Liver (tissue), 9 donors: Measurements from ENCODE around the gene CCDC71. TPM values are rescaled to one million over a fixed set of nuclear protein-coding genes. Genes with fewer than 3 reads are reported as not detected.

Experiments used
- DNase-seq: peaks from one replicate; pipeline ENCODE4 v3.0.0-alpha.2; 2017; ENCODE audit warnings: low spot score
- H3K27ac ChIP-seq, 2 donors: one replicate each; pipeline ENCODE4 v1.7.0; 2013; ENCODE audit warnings: inconsistent platforms in 2 of 2, low read length in 2 of 2, control low read depth in 1 of 2, low read depth in 1 of 2, mild to moderate bottlenecking in 1 of 2
- H3K27me3 ChIP-seq, 4 donors: one replicate each; pipeline versions ENCODE4 v1.6.1 to v1.7.0; 2013; ENCODE audit warnings: low read length in 3 of 4, inconsistent platforms in 1 of 4, mild to moderate bottlenecking in 1 of 4, moderate library complexity in 1 of 4; ENCODE audit not compliant: control insufficient read depth in 4 of 4, insufficient read depth in 4 of 4
- H3K36me3 ChIP-seq, 4 donors: one replicate each; pipeline versions ENCODE4 v1.6.1 to v1.7.0; 2013; ENCODE audit warnings: low read length in 3 of 4, mild to moderate bottlenecking in 3 of 4, low read depth in 1 of 4, moderate library complexity in 1 of 4; ENCODE audit not compliant: control insufficient read depth in 4 of 4, insufficient read depth in 3 of 4
- H3K4me1 ChIP-seq, 4 donors: one replicate each; pipeline versions ENCODE4 v1.6.1 to v1.7.0; 2013; ENCODE audit warnings: low read length in 3 of 4, mild to moderate bottlenecking in 3 of 4, moderate library complexity in 1 of 4; ENCODE audit not compliant: control insufficient read depth in 4 of 4, insufficient read depth in 4 of 4
- H3K4me3 ChIP-seq, 3 donors: one replicate each; pipeline versions ENCODE4 v1.6.1 to v1.7.0; 2013; ENCODE audit warnings: low read length in 3 of 3, control low read depth in 1 of 3, low read depth in 1 of 3, mild to moderate bottlenecking in 1 of 3
- H3K9ac ChIP-seq, 2 donors: one replicate each; pipeline ENCODE4 v1.7.0; 2013; ENCODE audit warnings: low read length in 2 of 2, mild to moderate bottlenecking in 2 of 2, moderate library complexity in 2 of 2, control low read depth in 1 of 2, low read depth in 1 of 2
- H3K9me3 ChIP-seq, 4 donors: one replicate each; pipeline versions ENCODE4 v1.6.1 to v1.7.0; 2013; ENCODE audit warnings: low read length in 3 of 4; ENCODE audit not compliant: control insufficient read depth in 4 of 4
- FOXA2 ChIP-seq: IDR thresholded peaks from 2 replicates; pipeline ENCODE4 v1.6.1; 2016; ENCODE audit warnings: antibody characterized with exemption
- HNF4A ChIP-seq, 2 donors: conservative IDR thresholded peaks; 2 replicates each; pipeline ENCODE4 v1.6.1; 2016; ENCODE audit warnings: antibody characterized with exemption in 2 of 2, mild to moderate bottlenecking in 2 of 2
- RAD21 ChIP-seq, 2 donors: IDR thresholded peaks; 2 replicates each; pipeline ENCODE4 v1.6.1; 2016; ENCODE audit warnings: antibody characterized with exemption in 2 of 2, mild to moderate bottlenecking in 2 of 2
- TAF1 ChIP-seq: conservative IDR thresholded peaks from 2 replicates; pipeline ENCODE4 v1.6.1; 2016; ENCODE audit warnings: antibody characterized with exemption, mild to moderate bottlenecking
- YY1 ChIP-seq: IDR thresholded peaks from 2 replicates; pipeline ENCODE4 v1.6.1; 2016; ENCODE audit warnings: antibody characterized with exemption, mild to moderate bottlenecking
- WGBS: extraction: QIAGEN DNeasy Blood & Tissue Kit; methylation state at CpG from one replicate; pipeline ENCODE4 v1.1.7; 2013; 5-methylcytosine and 5-hydroxymethylcytosine counted together
- polyA plus RNA-seq, 2 donors: library from polyadenylated mRNA; stranded (reverse) in 1 of 2; unstranded in 1 of 2; fragments of 200-250 nt in 1 of 2; fragments of >200 nt in 1 of 2; fragmentation: Nextera tagmentation in 1 of 2; extraction: Ambion mirVana in 1 of 2; gene quantifications; one replicate each; pipeline versions ENCODE4 v1.2.1 to v1.2.3, GENCODE V29; 2013 to 2015
- total RNA-seq, 2 donors: library from RNA; depleted of rRNA; stranded (reverse); fragments of >200 nt; gene quantifications; one replicate each; pipeline ENCODE4 v1.2.3, GENCODE V29; 2014
- TF ChIP-seq, protein P1 (sequence below): IDR thresholded peaks from 2 replicates; pipeline ENCODE4 v1.6.1; 2016; ENCODE audit warnings: antibody characterized with exemption
- TF ChIP-seq, protein P2 (sequence below): IDR thresholded peaks from 2 replicates; pipeline ENCODE4 v1.6.1; 2016; ENCODE audit warnings: antibody characterized with exemption, mild to moderate bottlenecking
- donor health status: healthy.
- donor health status: healthy.
- donor health status: healthy.
- donor health status: healthy.
- donor health status: healthy.

The CCDC71 gene
- total and polyA plus RNA-seq, 4 donors: 1.1 to 10.7 (median 8.2) TPM

DNA sequence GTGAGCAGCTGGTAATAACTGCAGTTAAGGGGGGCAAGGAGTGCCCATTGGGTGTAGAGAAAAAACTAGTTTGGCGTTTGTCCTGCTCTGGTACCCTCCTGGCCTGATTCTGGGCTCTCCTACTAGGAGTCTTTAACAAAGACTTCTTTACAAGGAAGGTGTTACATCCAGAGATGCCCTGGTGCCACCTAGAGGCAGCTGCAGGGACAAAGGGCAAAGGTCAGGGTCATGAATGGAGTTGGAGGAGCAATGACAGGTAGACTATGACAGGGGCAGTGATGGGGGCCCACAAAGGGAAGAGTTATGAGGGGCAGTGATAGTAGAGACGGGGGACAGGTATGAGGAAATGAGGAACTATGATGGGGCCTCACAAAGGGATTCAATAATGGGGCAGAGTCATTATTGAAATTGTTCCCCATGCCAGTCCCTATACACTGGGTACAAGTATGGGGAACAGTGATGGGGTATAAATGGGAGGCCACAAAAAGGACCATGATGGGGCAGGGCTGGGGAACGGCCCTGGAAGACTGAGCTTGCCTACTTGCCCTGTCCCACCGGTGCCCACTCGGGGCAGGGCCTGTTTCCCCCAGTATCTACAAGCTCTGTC is 7.9 kb downstream of the CCDC71 start (continued):
- TF ChIP-seq, protein P1, sequence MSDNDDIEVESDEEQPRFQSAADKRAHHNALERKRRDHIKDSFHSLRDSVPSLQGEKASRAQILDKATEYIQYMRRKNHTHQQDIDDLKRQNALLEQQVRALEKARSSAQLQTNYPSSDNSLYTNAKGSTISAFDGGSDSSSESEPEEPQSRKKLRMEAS: no peak
- TF ChIP-seq, protein P2, sequence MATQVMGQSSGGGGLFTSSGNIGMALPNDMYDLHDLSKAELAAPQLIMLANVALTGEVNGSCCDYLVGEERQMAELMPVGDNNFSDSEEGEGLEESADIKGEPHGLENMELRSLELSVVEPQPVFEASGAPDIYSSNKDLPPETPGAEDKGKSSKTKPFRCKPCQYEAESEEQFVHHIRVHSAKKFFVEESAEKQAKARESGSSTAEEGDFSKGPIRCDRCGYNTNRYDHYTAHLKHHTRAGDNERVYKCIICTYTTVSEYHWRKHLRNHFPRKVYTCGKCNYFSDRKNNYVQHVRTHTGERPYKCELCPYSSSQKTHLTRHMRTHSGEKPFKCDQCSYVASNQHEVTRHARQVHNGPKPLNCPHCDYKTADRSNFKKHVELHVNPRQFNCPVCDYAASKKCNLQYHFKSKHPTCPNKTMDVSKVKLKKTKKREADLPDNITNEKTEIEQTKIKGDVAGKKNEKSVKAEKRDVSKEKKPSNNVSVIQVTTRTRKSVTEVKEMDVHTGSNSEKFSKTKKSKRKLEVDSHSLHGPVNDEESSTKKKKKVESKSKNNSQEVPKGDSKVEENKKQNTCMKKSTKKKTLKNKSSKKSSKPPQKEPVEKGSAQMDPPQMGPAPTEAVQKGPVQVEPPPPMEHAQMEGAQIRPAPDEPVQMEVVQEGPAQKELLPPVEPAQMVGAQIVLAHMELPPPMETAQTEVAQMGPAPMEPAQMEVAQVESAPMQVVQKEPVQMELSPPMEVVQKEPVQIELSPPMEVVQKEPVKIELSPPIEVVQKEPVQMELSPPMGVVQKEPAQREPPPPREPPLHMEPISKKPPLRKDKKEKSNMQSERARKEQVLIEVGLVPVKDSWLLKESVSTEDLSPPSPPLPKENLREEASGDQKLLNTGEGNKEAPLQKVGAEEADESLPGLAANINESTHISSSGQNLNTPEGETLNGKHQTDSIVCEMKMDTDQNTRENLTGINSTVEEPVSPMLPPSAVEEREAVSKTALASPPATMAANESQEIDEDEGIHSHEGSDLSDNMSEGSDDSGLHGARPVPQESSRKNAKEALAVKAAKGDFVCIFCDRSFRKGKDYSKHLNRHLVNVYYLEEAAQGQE: no peak
- no peak for TF ChIP-seq TAF1

DNA sequence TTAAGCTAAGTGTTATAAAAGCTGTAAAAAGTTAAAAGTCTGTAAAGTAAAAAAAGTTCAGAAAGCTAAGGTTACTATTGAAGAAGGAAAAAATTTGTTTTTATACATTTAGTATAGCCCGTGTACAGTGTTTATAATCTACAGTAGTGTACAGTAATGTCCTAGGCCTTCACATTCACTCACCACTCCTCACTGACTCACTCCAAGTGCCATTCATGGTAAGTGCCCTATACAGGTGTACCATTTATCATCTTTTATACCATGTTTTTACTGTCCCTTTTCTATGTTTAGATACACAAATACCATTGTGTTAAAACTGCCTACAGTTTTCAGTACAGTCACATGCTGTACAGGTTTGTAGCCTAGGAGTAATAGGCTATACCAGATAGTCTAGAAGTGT is 8.8 kb downstream of the CCDC71 start:
- DNase-seq: no peak
- H3K27ac ChIP-seq: no peak overlapping the region
- no peak overlapping the region for H3K9ac ChIP-seq
- TF ChIP-seq FOXA2: no peak
- no peak for TF ChIP-seq TAF1
- no peak for TF ChIP-seq RAD21 (IDR thresholded peaks at IDR 0.05)
- TF ChIP-seq YY1: no peak
- H3K9me3 ChIP-seq: no peaks in the 10 kb centered on the region
- no peak overlapping the region for H3K4me3 ChIP-seq
- 72% methylated on average over 1 of the region's 1 CpG for WGBS
- no peaks in the 10 kb centered on the region for H3K36me3 ChIP-seq
- no peaks in the 10 kb centered on the region for H3K4me1 ChIP-seq
- no peaks in the 10 kb centered on the region for H3K27me3 ChIP-seq

DNA sequence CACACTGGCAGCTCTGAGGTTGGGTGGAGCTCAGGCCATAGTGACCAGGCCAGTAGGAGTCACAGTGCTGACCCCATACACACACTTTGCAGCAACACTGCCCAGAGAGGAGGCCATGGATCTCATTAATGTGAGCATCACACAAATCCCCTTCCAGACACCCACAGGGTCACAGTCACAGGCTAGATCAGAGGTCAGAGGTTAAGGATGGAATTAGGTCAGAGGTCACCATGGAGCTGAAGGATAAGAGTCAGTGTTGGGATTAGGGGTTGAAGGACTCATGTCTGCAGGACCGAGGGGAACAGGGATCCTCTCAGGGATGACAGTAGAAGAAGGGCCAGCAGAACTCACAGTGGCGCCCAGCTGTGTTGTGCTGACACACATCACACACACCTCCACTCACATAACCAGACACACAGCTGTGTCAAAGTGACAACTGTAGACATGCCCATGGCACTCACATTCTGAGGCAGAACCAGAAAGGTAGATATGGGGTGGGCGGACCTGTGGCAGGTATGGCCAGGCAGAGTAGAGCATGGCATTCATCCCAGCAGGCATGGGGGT is 12.7 kb downstream of the CCDC71 start:
- Histone ChIP-seq H3K27ac (no peak overlapping the region), H3K9ac (no peak overlapping the region), H3K9me3 (no peaks in the 10 kb centered on the region), H3K4me3 (no peak overlapping the region), H3K27me3 (no peaks in the 10 kb centered on the region), H3K4me1 (no peaks in the 10 kb centered on the region), H3K36me3 (no peaks in the 10 kb centered on the region)
- no peak for DNase-seq
- 86% methylated on average over 3 of the region's 3 CpGs for WGBS
- TF ChIP-seq RAD21 (IDR thresholded peaks at IDR 0.05): no peak
- no peak for TF ChIP-seq FOXA2
- TF ChIP-seq, protein P2: no peak

DNA sequence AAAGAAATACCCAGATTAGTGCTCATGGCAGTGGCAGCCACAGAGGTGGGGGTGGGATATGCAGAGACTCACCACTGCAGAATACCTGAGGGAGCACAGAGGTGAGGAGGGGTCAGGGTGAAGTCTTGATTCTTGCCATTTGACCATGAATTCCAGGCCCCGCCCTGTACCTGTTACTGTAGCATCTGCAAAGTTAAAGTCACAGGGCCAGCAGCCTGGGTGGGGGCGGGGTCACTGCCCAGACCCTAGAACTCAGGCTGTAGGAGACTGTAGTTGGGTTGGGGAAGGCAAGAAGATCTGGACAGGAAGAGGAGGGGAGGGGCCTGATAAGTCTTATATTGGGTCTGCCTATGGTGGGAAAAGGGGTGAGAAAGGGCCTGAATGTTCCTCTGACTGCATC is 14.5 kb downstream of the CCDC71 start:
- H3K27me3 ChIP-seq: no peaks in the 10 kb centered on the region
- H3K4me1 ChIP-seq: no peaks in the 10 kb centered on the region
- no peaks in the 10 kb centered on the region for H3K36me3 ChIP-seq
- DNase-seq: no peak
- no peaks in the 10 kb centered on the region for H3K9me3 ChIP-seq
- WGBS: 92% methylated on average over 2 of the region's 2 CpGs
- H3K4me3 ChIP-seq: no peak overlapping the region
- no peak overlapping the region for H3K9ac ChIP-seq
- H3K27ac ChIP-seq: no peak overlapping the region
- TF ChIP-seq YY1 (no peak), RAD21 (IDR thresholded peaks at IDR 0.05) (no peak), HNF4A (conservative IDR thresholded peaks at IDR 0.05) (no peak)
